GM10248 (cell line): ENCODE results near the gene KCNS3.

Experiments
- CTCF ChIA-PET: fragments of 300-600 bp; sonication (Branson Sonifier 250); formaldehyde crosslinking; extraction: SDS; loops from one replicate; lab custom pipeline; 2021; ENCODE audit warnings: antibody characterized with exemption; lab: Yijun Ruan, JAX
- POLR2A ChIA-PET: fragments of 350-650 bp; sonication (Branson Sonifier 250); formaldehyde crosslinking; extraction: SDS; loops from one replicate; lab custom pipeline; 2020; ENCODE audit warnings: antibody characterized with exemption; lab: Yijun Ruan, JAX
- DNase-seq: peaks from one replicate; pipeline ENCODE4 v3.0.0; 2012; ENCODE audit errors: extremely low spot score
- TF ChIP-seq, protein P1 (sequence below): IDR thresholded peaks from 2 replicates; pipeline ENCODE4 v1.5.1; 2012; ENCODE audit warnings: mild to moderate bottlenecking, low read depth; ENCODE audit errors: extremely low read depth, missing control alignments, control extremely low read depth

KCNS3 gene

DNA sequence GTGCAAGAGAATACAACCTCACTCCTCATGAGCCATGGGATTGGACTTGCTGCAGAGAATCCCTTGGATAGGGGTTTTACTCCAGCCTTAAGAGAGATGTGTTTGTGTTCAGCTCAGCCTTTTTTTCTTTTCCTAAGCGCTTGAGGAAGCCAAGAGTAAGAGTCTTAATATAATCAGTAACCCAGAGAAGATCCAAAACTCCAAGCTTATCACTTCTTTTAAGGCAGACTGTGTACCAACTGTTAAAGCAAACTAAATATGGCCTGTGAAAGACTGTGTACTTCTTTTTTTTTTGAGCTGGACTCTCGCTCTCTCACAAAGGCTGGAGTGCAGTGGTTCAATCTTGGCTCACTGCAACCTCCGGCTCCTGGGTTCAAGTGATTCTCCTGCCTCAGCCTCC lies 31.8 kb upstream of the KCNS3 start:
- POLR2A ChIA-PET = no interaction called here
- CTCF ChIA-PET = interaction anchor here (1.2 to 4.7 kb wide), 4 partner anchors 12 to 303 kb away, joined by 3 to 37 read pairs (median 6); no protein-coding TSS in a partner anchor
- TF ChIP-seq, protein P1, sequence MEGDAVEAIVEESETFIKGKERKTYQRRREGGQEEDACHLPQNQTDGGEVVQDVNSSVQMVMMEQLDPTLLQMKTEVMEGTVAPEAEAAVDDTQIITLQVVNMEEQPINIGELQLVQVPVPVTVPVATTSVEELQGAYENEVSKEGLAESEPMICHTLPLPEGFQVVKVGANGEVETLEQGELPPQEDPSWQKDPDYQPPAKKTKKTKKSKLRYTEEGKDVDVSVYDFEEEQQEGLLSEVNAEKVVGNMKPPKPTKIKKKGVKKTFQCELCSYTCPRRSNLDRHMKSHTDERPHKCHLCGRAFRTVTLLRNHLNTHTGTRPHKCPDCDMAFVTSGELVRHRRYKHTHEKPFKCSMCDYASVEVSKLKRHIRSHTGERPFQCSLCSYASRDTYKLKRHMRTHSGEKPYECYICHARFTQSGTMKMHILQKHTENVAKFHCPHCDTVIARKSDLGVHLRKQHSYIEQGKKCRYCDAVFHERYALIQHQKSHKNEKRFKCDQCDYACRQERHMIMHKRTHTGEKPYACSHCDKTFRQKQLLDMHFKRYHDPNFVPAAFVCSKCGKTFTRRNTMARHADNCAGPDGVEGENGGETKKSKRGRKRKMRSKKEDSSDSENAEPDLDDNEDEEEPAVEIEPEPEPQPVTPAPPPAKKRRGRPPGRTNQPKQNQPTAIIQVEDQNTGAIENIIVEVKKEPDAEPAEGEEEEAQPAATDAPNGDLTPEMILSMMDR = no peak
- DNase-seq = no peak

DNA sequence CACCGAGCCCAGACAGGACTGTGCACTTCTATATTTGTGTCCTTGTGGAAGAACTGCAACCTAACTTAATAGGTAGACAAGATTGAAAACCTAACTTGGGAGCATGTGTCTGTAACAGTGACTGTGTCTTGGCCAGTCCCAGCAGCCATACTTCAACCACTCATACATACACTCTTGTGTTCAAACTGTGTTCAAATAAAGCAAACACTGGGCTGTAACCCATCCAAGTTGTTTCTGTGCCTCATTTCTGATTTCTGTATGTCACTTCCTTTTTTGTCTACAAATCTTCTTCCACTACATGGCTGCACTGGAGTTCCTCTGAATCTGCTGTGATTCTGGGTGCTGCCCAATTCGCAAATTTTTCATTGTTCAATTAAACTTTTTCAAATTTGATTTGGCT lies 31.2 kb upstream of the KCNS3 start:
- ChIA-PET POLR2A (no interaction called here), CTCF (interaction anchor here (1.6 to 4.7 kb wide), 3 partner anchors 11 to 302 kb away, joined by 3 to 37 read pairs (median 6); no protein-coding TSS in a partner anchor)
- no peak for DNase-seq
- TF ChIP-seq, protein P1 = no peak

DNA sequence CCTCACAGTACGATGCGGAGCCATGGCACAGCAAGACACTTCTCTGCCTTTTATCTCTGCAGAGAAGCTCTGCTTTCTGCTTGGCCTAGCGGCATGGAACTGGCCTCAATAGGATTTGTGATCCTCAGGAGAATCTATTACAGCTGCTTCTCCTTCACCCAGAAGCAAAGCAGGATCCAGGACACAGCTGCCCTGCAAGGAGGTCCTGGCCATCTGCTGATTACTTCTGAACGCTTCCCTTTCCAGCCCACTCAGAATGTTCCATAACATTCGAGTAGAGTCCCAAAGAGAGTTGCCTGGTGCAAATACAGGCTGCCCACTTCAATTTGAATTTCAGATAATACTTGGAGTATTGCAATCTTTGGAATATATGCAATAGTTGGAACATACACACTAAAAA lies 29.2 kb upstream of the KCNS3 start:
- ChIA-PET POLR2A (no interaction called here), CTCF (interaction anchor here (0.8 to 2.2 kb wide), 5 partner anchors 13 to 530 kb away, joined by 3 to 8 read pairs (median 3); no protein-coding TSS in a partner anchor)

DNA sequence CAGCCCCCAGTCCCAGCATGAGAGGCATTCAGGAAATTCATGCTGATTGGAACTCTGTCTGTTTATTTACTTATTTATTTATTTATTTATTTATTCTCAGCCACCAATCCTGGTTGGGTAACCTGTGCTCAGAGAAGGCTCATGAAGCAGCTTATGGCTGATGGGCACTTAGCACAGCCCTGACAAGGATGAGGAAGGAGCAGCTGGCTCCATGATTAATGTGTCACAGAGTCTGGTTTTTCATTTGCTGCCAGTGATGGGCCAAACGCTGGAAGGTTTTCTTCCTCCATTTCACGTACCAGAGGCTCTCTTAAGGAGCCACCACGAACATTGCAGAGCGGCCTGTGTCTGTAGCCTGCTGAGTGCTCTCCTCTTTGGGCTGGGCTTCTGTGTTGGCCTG lies 28.3 kb upstream of the KCNS3 start:
- TF ChIP-seq, protein P1 = no peak
- ChIA-PET POLR2A (no interaction called here), CTCF (interaction anchor here (1.0 to 2.8 kb wide), 4 partner anchors 14 to 529 kb away, joined by 3 to 20 read pairs (median 6); no protein-coding TSS in a partner anchor)
- DNase-seq = no peak

More for the DNA sequence above, 29.2 kb upstream of the KCNS3 start:
- TF ChIP-seq, protein P1 = no peak
- DNase-seq = no peak

DNA sequence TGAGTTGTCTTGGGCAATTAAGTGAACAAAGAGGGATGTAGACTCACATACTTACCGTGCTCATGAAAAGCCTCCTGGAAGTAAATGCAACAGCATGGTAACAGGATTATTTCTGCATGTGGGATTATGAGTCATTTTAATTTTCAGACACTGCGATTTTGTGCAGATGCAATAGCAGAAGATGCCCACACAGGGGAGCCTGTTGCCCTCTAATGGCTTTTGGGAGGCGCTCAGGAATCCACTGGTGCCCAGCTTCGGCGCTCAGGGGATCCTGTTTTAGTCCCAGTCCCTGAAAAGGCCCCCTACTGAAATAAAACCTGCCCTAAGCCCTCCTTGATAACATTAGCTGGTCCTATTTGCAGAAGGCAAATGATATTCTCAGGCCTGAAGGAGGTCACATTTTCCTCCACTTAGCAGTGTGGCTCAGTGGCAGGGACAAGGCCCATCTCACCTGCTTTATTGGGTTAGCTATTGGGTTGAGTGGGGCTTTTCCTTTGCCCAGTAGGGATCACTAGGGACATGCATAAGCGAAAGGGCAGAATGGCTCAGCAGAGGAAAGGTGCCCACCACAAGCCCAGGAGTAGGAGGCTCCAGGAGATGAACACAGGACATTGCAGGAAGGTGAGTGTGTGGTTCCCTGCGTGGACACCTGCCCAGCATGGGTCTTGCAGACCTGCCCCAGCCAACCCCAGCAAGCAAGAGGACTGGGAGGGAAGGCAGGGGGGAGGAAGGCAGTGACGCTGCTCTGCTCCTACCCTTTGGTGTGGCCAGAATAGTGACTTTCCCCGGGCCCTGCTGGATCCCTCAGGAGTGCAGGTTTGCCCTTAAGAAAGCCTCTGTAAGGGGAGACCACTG lies 26.5 kb upstream of the KCNS3 start:
- DNase-seq = peak; percentile 74
- TF ChIP-seq, protein P1 = peak; percentile 87
- ChIA-PET POLR2A (no interaction called here), CTCF (interaction anchor here (0.9 to 2.8 kb wide), 10 partner anchors 8 to 527 kb away, joined by 3 to 20 read pairs (median 4); no protein-coding TSS in a partner anchor)

DNA sequence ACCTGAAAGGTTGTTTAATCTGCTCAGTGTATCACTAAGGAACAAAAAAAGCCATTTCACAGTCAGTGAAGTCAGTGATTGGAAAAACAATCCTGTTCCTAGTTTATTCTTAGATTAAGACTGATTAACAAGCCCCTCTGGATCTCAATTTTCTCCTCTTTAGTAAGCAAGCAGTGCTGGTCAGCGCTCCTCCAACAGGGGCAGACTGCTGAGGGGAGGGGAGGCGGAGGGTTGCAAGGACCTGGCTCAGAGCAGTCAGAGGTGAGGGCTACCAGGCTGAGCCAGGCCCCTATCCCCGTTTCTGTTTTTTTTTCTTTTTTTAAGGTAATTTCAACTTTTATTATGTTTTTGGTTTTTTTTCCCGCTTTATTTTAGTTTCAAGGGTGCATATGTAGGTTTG lies 24.7 kb upstream of the KCNS3 start:
- POLR2A ChIA-PET = no interaction called here
- TF ChIP-seq, protein P1 = no peak
- CTCF ChIA-PET = no interaction called here
- no peak for DNase-seq
